ENCODE measurements around the gene CYS1.

The CYS1 gene

GRCh38 chr2:10079870-10080535 lies at the start of gene CYS1:
Gene CYS1 (minus strand): TSS chr2:10080411. CDS start chr2:10080223, 188 bp downstream.
- peak within 1 kb of the TSS; percentile 51 to 56 for H3K4me3 ChIP-seq (ENCODE audit: low read depth in 1 of 2, low read length in 2 of 2)
- peak within 1 kb of the TSS; percentile 30 for H3K27ac ChIP-seq (ENCODE audit: low read depth, low read length)
- H3K9ac ChIP-seq (ENCODE audit: low read depth in 1 of 2, low read length in 2 of 2) = peak within 1 kb of the TSS in 1 of 2 donors; percentile 48
- no peaks in the 10 kb centered on the region for H3K9me3 ChIP-seq (ENCODE audit: control insufficient read depth in 1 of 2, low read length in 2 of 2)
- H3K27me3 ChIP-seq (ENCODE audit: control insufficient read depth in 1 of 2, insufficient read depth in 2 of 2, low read length in 2 of 2) = peaks cover 42 to 56% of the 10 kb centered on the region in 2 donors
- H3K36me3 ChIP-seq (ENCODE audit: control insufficient read depth in 1 of 2, insufficient read depth in 2 of 2, low read length in 2 of 2) = no peaks in the 10 kb centered on the region
- peaks cover 0 to 6% of the 10 kb centered on the region in 2 donors for H3K4me1 ChIP-seq (ENCODE audit: control insufficient read depth in 1 of 2, insufficient read depth in 2 of 2, low read length in 2 of 2)

DNA sequence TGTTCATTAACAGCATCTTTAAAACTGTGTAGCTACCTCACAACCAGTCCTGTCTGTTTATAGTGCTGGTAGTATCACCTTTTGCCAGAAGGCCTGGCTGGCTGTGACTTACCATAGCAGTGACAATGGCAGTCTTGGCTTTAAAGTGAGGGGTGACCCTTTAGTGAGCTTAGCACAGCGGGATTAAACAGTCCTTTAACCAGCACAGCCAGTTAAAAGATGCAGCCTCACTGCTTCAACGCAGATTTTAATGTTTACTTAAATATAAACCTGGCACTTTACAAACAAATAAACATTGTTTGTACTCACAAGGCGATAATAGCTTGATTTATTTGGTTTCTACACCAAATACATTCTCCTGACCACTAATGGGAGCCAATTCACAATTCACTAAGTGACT lies 49.3 kb upstream of the CYS1 start:
- no peak overlapping the region for H3K27ac ChIP-seq (ENCODE audit: low read depth, low read length)
- peaks cover 41% of the 10 kb centered on the region in 2 donors for H3K4me1 ChIP-seq (ENCODE audit: control insufficient read depth in 1 of 2, insufficient read depth in 2 of 2, low read length in 2 of 2)
- H3K9ac ChIP-seq (ENCODE audit: low read depth in 1 of 2, low read length in 2 of 2) = no peak overlapping the region
- H3K36me3 ChIP-seq (ENCODE audit: control insufficient read depth in 1 of 2, insufficient read depth in 2 of 2, low read length in 2 of 2) = no peaks in the 10 kb centered on the region
- no peaks in the 10 kb centered on the region for H3K27me3 ChIP-seq (ENCODE audit: control insufficient read depth in 1 of 2, insufficient read depth in 2 of 2, low read length in 2 of 2)
- H3K4me3 ChIP-seq (ENCODE audit: low read depth in 1 of 2, low read length in 2 of 2) = no peak overlapping the region
- no peaks in the 10 kb centered on the region for H3K9me3 ChIP-seq (ENCODE audit: control insufficient read depth in 1 of 2, low read length in 2 of 2)

- peaks cover 0 to 4% of the 10 kb centered on the region in 2 donors for H3K27me3 ChIP-seq (ENCODE audit: control insufficient read depth in 1 of 2, insufficient read depth in 2 of 2, low read length in 2 of 2)
- H3K4me1 ChIP-seq (ENCODE audit: control insufficient read depth in 1 of 2, insufficient read depth in 2 of 2, low read length in 2 of 2) = peaks cover 45 to 51% of the 10 kb centered on the region in 2 donors
- H3K36me3 ChIP-seq (ENCODE audit: control insufficient read depth in 1 of 2, insufficient read depth in 2 of 2, low read length in 2 of 2) = no peaks in the 10 kb centered on the region
- no peak overlapping the region for H3K4me3 ChIP-seq (ENCODE audit: low read depth in 1 of 2, low read length in 2 of 2)
- no peak overlapping the region for H3K27ac ChIP-seq (ENCODE audit: low read depth, low read length)
- H3K9ac ChIP-seq (ENCODE audit: low read depth in 1 of 2, low read length in 2 of 2) = no peak overlapping the region
- H3K9me3 ChIP-seq (ENCODE audit: control insufficient read depth in 1 of 2, low read length in 2 of 2) = no peaks in the 10 kb centered on the region
Observed at GRCh38 chr2:10128420-10128819, 48.2 kb upstream of the CYS1 start.

GRCh38 chr2:10126632-10127026 lies 46.4 kb upstream of the CYS1 start:
- Histone ChIP-seq H3K4me3 (ENCODE audit: low read depth in 1 of 2, low read length in 2 of 2) (peak overlapping the region; percentile 1 to 3), H3K9me3 (ENCODE audit: control insufficient read depth in 1 of 2, low read length in 2 of 2) (no peaks in the 10 kb centered on the region), H3K9ac (ENCODE audit: low read depth in 1 of 2, low read length in 2 of 2) (no peak overlapping the region), H3K36me3 (ENCODE audit: control insufficient read depth in 1 of 2, insufficient read depth in 2 of 2, low read length in 2 of 2) (no peaks in the 10 kb centered on the region), H3K4me1 (ENCODE audit: control insufficient read depth in 1 of 2, insufficient read depth in 2 of 2, low read length in 2 of 2) (peaks cover 55 to 60% of the 10 kb centered on the region in 2 donors), H3K27ac (ENCODE audit: low read depth, low read length) (no peak overlapping the region), H3K27me3 (ENCODE audit: control insufficient read depth in 1 of 2, insufficient read depth in 2 of 2, low read length in 2 of 2) (peaks cover 0 to 4% of the 10 kb centered on the region in 2 donors)

- Histone ChIP-seq H3K27ac (ENCODE audit: low read depth, low read length) (no peak overlapping the region), H3K4me1 (ENCODE audit: control insufficient read depth in 1 of 2, insufficient read depth in 2 of 2, low read length in 2 of 2) (peaks cover 57 to 66% of the 10 kb centered on the region in 2 donors), H3K27me3 (ENCODE audit: control insufficient read depth in 1 of 2, insufficient read depth in 2 of 2, low read length in 2 of 2) (peaks cover 0 to 4% of the 10 kb centered on the region in 2 donors), H3K36me3 (ENCODE audit: control insufficient read depth in 1 of 2, insufficient read depth in 2 of 2, low read length in 2 of 2) (no peaks in the 10 kb centered on the region), H3K9ac (ENCODE audit: low read depth in 1 of 2, low read length in 2 of 2) (no peak overlapping the region), H3K4me3 (ENCODE audit: low read depth in 1 of 2, low read length in 2 of 2) (no peak overlapping the region), H3K9me3 (ENCODE audit: control insufficient read depth in 1 of 2, low read length in 2 of 2) (no peaks in the 10 kb centered on the region)
Observed at GRCh38 chr2:10125842-10126631, 45.8 kb upstream of the CYS1 start.

DNA sequence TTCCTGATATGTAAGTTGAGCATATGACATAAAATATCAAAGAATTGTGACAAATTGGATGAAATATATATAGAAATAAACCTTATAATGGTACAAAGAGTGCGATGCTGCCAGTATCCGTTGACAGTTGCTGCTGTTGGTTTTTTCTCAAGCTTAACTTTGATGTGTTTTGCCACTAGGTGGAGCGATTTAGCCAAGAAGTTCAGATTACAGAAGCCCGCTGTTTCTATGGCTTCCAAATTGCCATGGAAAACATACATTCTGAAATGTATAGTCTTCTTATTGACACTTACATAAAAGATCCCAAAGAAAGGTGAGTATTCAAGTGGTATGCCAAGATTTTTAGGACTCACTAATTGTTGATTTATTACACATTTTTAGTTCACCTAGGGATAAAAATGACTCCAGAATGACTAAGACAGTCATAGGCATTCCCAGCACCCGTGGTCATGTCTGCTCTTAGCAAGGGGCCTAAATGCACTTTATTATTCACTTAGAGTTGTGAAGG lies 44.4 kb upstream of the CYS1 start:
- peaks cover 0 to 4% of the 10 kb centered on the region in 2 donors for H3K27me3 ChIP-seq (ENCODE audit: control insufficient read depth in 1 of 2, insufficient read depth in 2 of 2, low read length in 2 of 2)
- H3K36me3 ChIP-seq (ENCODE audit: control insufficient read depth in 1 of 2, insufficient read depth in 2 of 2, low read length in 2 of 2) = no peaks in the 10 kb centered on the region
- H3K27ac ChIP-seq (ENCODE audit: low read depth, low read length) = no peak overlapping the region
- no peaks in the 10 kb centered on the region for H3K9me3 ChIP-seq (ENCODE audit: control insufficient read depth in 1 of 2, low read length in 2 of 2)
- H3K9ac ChIP-seq (ENCODE audit: low read depth in 1 of 2, low read length in 2 of 2) = peak overlapping the region; percentile 21 to 22
- peaks cover 60 to 71% of the 10 kb centered on the region in 2 donors for H3K4me1 ChIP-seq (ENCODE audit: control insufficient read depth in 1 of 2, insufficient read depth in 2 of 2, low read length in 2 of 2)
- H3K4me3 ChIP-seq (ENCODE audit: low read depth in 1 of 2, low read length in 2 of 2) = peak overlapping the region; percentile 32 to 78

DNA sequence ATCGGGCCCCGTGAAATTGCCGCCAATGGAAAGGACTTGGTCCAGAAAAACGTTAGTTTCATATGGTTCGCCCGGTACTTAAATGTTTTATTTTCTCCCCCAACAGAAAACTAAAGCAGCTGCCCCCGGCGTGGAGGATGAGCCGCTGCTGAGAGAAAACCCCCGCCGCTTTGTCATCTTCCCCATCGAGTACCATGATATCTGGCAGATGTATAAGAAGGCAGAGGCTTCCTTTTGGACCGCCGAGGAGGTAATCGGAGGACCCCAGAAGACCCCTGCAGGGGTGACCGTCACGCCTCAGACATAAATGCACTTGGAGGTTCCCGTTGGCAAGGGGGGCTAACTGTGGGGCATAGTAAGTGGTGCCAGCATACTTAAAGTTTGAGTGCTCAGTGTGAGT lies 43.1 kb upstream of the CYS1 start:
- H3K27me3 ChIP-seq (ENCODE audit: control insufficient read depth in 1 of 2, insufficient read depth in 2 of 2, low read length in 2 of 2) = peaks cover 0 to 4% of the 10 kb centered on the region in 2 donors
- H3K9me3 ChIP-seq (ENCODE audit: control insufficient read depth in 1 of 2, low read length in 2 of 2) = no peaks in the 10 kb centered on the region
- H3K36me3 ChIP-seq (ENCODE audit: control insufficient read depth in 1 of 2, insufficient read depth in 2 of 2, low read length in 2 of 2) = no peaks in the 10 kb centered on the region
- H3K27ac ChIP-seq (ENCODE audit: low read depth, low read length) = no peak overlapping the region
- peaks cover 51 to 68% of the 10 kb centered on the region in 2 donors for H3K4me1 ChIP-seq (ENCODE audit: control insufficient read depth in 1 of 2, insufficient read depth in 2 of 2, low read length in 2 of 2)
- H3K9ac ChIP-seq (ENCODE audit: low read depth in 1 of 2, low read length in 2 of 2) = peak overlapping the region; percentile 55 to 63
- peak overlapping the region; percentile 74 to 78 for H3K4me3 ChIP-seq (ENCODE audit: low read depth in 1 of 2, low read length in 2 of 2)

GRCh38 chr2:10122500-10123280 lies 42.5 kb upstream of the CYS1 start, which contains the start of gene RRM2:
Gene RRM2 (plus strand): TSS chr2:10122739. CDS start chr2:10122799, 60 bp downstream.
- Histone ChIP-seq H3K9me3 (ENCODE audit: control insufficient read depth in 1 of 2, low read length in 2 of 2) (no peaks in the 10 kb centered on the region), H3K36me3 (ENCODE audit: control insufficient read depth in 1 of 2, insufficient read depth in 2 of 2, low read length in 2 of 2) (no peaks in the 10 kb centered on the region), H3K27me3 (ENCODE audit: control insufficient read depth in 1 of 2, insufficient read depth in 2 of 2, low read length in 2 of 2) (peaks cover 0 to 4% of the 10 kb centered on the region in 2 donors), H3K9ac (ENCODE audit: low read depth in 1 of 2, low read length in 2 of 2) (peak within 1 kb of the TSS; percentile 64 to 71), H3K4me3 (ENCODE audit: low read depth in 1 of 2, low read length in 2 of 2) (peak within 1 kb of the TSS; percentile 74 to 78), H3K27ac (ENCODE audit: low read depth, low read length) (peak within 1 kb of the TSS; percentile 54), H3K4me1 (ENCODE audit: control insufficient read depth in 1 of 2, insufficient read depth in 2 of 2, low read length in 2 of 2) (peaks cover 47 to 62% of the 10 kb centered on the region in 2 donors)

GRCh38 chr2:10120877-10121574 lies 40.8 kb upstream of the CYS1 start:
- H3K4me1 ChIP-seq (ENCODE audit: control insufficient read depth in 1 of 2, insufficient read depth in 2 of 2, low read length in 2 of 2) = peaks cover 34 to 48% of the 10 kb centered on the region in 2 donors
- peaks cover 0 to 4% of the 10 kb centered on the region in 2 donors for H3K27me3 ChIP-seq (ENCODE audit: control insufficient read depth in 1 of 2, insufficient read depth in 2 of 2, low read length in 2 of 2)
- H3K27ac ChIP-seq (ENCODE audit: low read depth, low read length) = peak overlapping the region; percentile 89
- H3K4me3 ChIP-seq (ENCODE audit: low read depth in 1 of 2, low read length in 2 of 2) = peak overlapping the region; percentile 78 to 86
- no peaks in the 10 kb centered on the region for H3K36me3 ChIP-seq (ENCODE audit: control insufficient read depth in 1 of 2, insufficient read depth in 2 of 2, low read length in 2 of 2)
- peak overlapping the region; percentile 64 to 71 for H3K9ac ChIP-seq (ENCODE audit: low read depth in 1 of 2, low read length in 2 of 2)
- H3K9me3 ChIP-seq (ENCODE audit: control insufficient read depth in 1 of 2, low read length in 2 of 2) = no peaks in the 10 kb centered on the region

Measured in duodenal mucosa (tissue), 2 donors.